HL-60 (cell line): ENCODE measurements around the gene TRIAP1.
A peak's percentile ranks its signal among the peaks of the same experiment; 100 is the strongest.

ENCODE experiments used
- DNase-seq, 2 experiments: peaks; one replicate each; pipeline ENCODE4 v3.0.0-alpha.2; 2010 to 2020; ENCODE audit warnings: low read depth in 1 of 2, low spot score in 1 of 2
- H3K27ac ChIP-seq: fragments of 250-450 bp; sonication (Bioruptor Pico); replicated peaks from 2 replicates; pipeline ENCODE4 v1.5.1; 2020; ENCODE audit warnings: mild to moderate bottlenecking, moderate library complexity
- H3K27me3 ChIP-seq: fragments of 250-450 bp; sonication (Bioruptor Pico); 2 replicates; pipeline ENCODE4 v1.5.1; 2021; ENCODE audit warnings: mild to moderate bottlenecking, moderate library complexity; ENCODE audit not compliant: insufficient read depth, poor library complexity, severe bottlenecking
- H3K4me3 ChIP-seq: replicated peaks from 2 replicates; pipeline ENCODE4 v1.5.1; 2011; ENCODE audit warnings: mild to moderate bottlenecking, control low read depth, low read length; ENCODE audit not compliant: insufficient read depth
- GABPA ChIP-seq: IDR thresholded peaks from 2 replicates; pipeline ENCODE4 v1.6.1; 2012; ENCODE audit warnings: low read depth
- POLR2AphosphoS5 ChIP-seq: IDR thresholded peaks from 2 replicates; pipeline ENCODE4 v1.6.1; 2012; ENCODE audit warnings: low read depth
- SPI1 ChIP-seq: IDR thresholded peaks from 2 replicates; pipeline ENCODE4 v1.6.1; 2012; ENCODE audit warnings: low read depth, mild to moderate bottlenecking, borderline replicate concordance
- TF ChIP-seq, protein P1 (sequence below): IDR thresholded peaks from one replicate; pipeline ENCODE4 v1.5.1; 2011; ENCODE audit warnings: low read length, control low read depth, inconsistent platforms; ENCODE audit not compliant: insufficient read depth
- TF ChIP-seq, protein P2 (sequence below): IDR thresholded peaks from 2 replicates; pipeline ENCODE4 v1.6.1; 2012; ENCODE audit warnings: low read depth; ENCODE audit not compliant: insufficient replicate concordance

Gene TRIAP1

DNA sequence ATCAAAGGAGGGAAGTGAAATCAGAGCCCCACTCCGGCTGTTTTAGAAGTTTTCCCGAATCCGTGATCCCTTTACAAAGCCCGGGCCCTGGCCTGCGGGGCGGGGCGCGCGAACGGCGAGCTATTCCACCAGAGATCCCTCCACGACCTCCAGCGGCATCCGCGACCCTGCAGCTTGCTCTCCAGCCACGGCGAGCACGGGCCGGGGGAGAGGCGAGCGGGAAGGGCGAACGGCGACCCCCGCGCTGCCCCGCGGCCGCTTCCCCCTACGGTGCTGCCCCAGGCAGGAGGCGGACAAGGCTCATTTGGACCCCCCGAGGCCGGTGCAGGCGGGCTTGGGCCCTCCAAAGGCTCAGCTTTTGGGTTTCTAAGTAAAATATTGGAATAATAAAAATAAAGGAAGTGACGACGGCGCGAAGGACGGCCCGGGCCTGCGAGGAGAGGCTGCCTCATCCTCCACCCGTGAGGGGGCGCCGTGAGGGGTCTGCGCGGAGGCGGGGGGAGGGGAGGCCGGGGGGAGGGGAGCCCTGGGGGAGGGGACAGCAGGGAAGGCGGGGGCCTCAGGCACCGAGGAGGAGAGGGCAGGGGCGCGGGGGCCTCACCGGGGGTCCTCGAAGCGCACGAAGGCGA lies 22.8 kb upstream of the TRIAP1 start:
- H3K4me3 ChIP-seq = peak overlapping the region; percentile 90
- no peaks in the 10 kb centered on the region for H3K27me3 ChIP-seq
- peak overlapping the region; percentile 93 for H3K27ac ChIP-seq
- TF ChIP-seq GABPA = no peak
- TF ChIP-seq, protein P1, sequence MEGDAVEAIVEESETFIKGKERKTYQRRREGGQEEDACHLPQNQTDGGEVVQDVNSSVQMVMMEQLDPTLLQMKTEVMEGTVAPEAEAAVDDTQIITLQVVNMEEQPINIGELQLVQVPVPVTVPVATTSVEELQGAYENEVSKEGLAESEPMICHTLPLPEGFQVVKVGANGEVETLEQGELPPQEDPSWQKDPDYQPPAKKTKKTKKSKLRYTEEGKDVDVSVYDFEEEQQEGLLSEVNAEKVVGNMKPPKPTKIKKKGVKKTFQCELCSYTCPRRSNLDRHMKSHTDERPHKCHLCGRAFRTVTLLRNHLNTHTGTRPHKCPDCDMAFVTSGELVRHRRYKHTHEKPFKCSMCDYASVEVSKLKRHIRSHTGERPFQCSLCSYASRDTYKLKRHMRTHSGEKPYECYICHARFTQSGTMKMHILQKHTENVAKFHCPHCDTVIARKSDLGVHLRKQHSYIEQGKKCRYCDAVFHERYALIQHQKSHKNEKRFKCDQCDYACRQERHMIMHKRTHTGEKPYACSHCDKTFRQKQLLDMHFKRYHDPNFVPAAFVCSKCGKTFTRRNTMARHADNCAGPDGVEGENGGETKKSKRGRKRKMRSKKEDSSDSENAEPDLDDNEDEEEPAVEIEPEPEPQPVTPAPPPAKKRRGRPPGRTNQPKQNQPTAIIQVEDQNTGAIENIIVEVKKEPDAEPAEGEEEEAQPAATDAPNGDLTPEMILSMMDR = no peak
- peak; percentile 60 for TF ChIP-seq SPI1
- DNase-seq = peak in 1 of 2 experiments; percentile 22

DNA sequence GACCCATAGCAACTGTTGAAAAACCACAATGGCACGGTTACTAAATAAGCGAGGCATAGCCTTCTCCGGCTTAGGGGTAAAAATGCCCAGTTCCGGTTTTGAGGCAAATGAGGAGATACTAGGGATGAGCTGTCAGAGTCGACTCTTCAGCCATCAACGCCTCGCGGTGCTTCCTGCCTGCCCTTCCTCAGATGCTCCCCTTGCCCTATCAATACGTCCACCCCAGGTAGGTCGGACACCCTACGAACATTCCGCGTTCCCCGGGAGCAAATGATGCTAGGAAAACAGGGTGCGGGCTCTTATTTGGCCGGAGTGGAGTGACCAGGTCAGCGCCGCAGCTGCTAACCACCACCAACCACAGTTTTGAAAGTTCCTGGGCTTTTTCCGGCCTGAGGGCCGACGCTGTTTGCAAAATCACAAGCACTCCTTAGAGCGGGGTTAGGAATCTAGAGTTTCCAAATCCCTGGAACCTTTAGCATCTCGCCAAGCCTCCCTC lies 22.2 kb upstream of the TRIAP1 start:
- Histone ChIP-seq H3K4me3 (peak overlapping the region; percentile 90), H3K27ac (peak overlapping the region; percentile 93), H3K27me3 (no peaks in the 10 kb centered on the region)
- peak in 1 of 2 experiments; percentile 80 for DNase-seq
- TF ChIP-seq POLR2AphosphoS5 (no peak), GABPA (no peak), SPI1 (peak; percentile 73)
- TF ChIP-seq, protein P2, sequence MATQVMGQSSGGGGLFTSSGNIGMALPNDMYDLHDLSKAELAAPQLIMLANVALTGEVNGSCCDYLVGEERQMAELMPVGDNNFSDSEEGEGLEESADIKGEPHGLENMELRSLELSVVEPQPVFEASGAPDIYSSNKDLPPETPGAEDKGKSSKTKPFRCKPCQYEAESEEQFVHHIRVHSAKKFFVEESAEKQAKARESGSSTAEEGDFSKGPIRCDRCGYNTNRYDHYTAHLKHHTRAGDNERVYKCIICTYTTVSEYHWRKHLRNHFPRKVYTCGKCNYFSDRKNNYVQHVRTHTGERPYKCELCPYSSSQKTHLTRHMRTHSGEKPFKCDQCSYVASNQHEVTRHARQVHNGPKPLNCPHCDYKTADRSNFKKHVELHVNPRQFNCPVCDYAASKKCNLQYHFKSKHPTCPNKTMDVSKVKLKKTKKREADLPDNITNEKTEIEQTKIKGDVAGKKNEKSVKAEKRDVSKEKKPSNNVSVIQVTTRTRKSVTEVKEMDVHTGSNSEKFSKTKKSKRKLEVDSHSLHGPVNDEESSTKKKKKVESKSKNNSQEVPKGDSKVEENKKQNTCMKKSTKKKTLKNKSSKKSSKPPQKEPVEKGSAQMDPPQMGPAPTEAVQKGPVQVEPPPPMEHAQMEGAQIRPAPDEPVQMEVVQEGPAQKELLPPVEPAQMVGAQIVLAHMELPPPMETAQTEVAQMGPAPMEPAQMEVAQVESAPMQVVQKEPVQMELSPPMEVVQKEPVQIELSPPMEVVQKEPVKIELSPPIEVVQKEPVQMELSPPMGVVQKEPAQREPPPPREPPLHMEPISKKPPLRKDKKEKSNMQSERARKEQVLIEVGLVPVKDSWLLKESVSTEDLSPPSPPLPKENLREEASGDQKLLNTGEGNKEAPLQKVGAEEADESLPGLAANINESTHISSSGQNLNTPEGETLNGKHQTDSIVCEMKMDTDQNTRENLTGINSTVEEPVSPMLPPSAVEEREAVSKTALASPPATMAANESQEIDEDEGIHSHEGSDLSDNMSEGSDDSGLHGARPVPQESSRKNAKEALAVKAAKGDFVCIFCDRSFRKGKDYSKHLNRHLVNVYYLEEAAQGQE = no peak
- TF ChIP-seq, protein P1 = no peak

DNA sequence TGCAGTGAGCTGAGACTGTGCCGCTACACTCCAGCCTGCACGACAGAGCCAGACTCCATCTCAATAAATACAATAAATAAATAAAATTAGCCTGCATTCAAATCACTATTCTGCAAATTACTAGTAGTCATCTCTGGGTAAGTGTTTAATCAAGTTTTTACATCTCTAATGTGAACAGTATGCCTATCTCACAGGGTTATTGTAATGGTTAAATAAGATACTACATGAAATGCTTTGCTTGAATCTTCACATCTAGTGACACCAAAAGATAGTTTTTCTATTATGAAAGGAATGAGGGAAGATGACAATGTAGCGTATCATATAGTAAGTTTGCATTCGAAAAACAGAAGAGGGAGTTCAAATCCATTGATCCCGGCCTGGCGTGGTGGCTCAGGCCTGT lies 21.3 kb upstream of the TRIAP1 start:
- H3K27ac ChIP-seq = no peak overlapping the region
- no peak overlapping the region; the same call in 1 of the 2 replicates for H3K4me3 ChIP-seq
- DNase-seq = no peak
- TF ChIP-seq, protein P1 = no peak
- TF ChIP-seq, protein P2 = no peak
- TF ChIP-seq SPI1 (no peak), GABPA (no peak)
- no peaks in the 10 kb centered on the region for H3K27me3 ChIP-seq
